WERI-Rb-1 (cell line): ENCODE results near the gene PAX2.

ENCODE experiments used
- DNase-seq: peaks from one replicate; pipeline ENCODE4 v3.0.0-alpha.2; 2020
- H3K27ac ChIP-seq: fragments of 250-450 bp; sonication (Bioruptor Pico); 2 replicates; pipeline ENCODE4 v1.5.1; 2020; ENCODE audit warnings: mild to moderate bottlenecking, moderate library complexity
- H3K27me3 ChIP-seq: fragments of 250-450 bp; sonication (Bioruptor Pico); 2 replicates; pipeline ENCODE4 v1.5.1; 2021; ENCODE audit warnings: mild to moderate bottlenecking, low read depth, moderate library complexity; ENCODE audit not compliant: insufficient read depth, severe bottlenecking
- H3K36me3 ChIP-seq: fragments of 250-450 bp; sonication (Bioruptor Pico); 2 replicates; pipeline ENCODE4 v1.5.1; 2020; ENCODE audit warnings: mild to moderate bottlenecking, moderate library complexity
- H3K4me3 ChIP-seq: 2 replicates; pipeline ENCODE4 v1.5.1; 2011; ENCODE audit warnings: low read depth, mild to moderate bottlenecking, control low read depth, low read length
- H3K9me3 ChIP-seq: fragments of 250-450 bp; sonication (Bioruptor Pico); 2 replicates; pipeline ENCODE4 v1.5.1; 2021; ENCODE audit warnings: mild to moderate bottlenecking, moderate library complexity; ENCODE audit not compliant: severe bottlenecking
- CTCF ChIP-seq: IDR thresholded peaks from 2 replicates; pipeline ENCODE4 v1.5.1; 2011; ENCODE audit warnings: low read depth, mild to moderate bottlenecking, control low read depth, inconsistent platforms, low read length

The PAX2 gene

GRCh38 chr10:100749309-100750217, 4.2 kb downstream of the PAX2 start:
- no peak for DNase-seq
- Histone ChIP-seq H3K9me3 (no peaks in the 10 kb centered on the region), H3K27me3 (peaks cover 96% of the 10 kb centered on the region), H3K4me3 (no peak overlapping the region), H3K27ac (no peak overlapping the region), H3K36me3 (no peaks in the 10 kb centered on the region)
- no peak for TF ChIP-seq CTCF

- H3K9me3 ChIP-seq, result no peaks in the 10 kb centered on the region
- H3K4me3 ChIP-seq, result no peak overlapping the region
- no peak overlapping the region for H3K27ac ChIP-seq
- DNase-seq, result no peak
- TF ChIP-seq CTCF, result no peak
- peaks cover 100% of the 10 kb centered on the region for H3K27me3 ChIP-seq
- no peaks in the 10 kb centered on the region for H3K36me3 ChIP-seq
Measured at GRCh38 chr10:100750291-100751210, 5.2 kb downstream of the PAX2 start.

- Histone ChIP-seq H3K27ac (no peak overlapping the region), H3K9me3 (no peaks in the 10 kb centered on the region), H3K27me3 (peaks cover 100% of the 10 kb centered on the region), H3K36me3 (no peaks in the 10 kb centered on the region), H3K4me3 (no peak overlapping the region)
- DNase-seq, result no peak
- no peak for TF ChIP-seq CTCF
Measured at GRCh38 chr10:100751211-100751933, 6.0 kb downstream of the PAX2 start.

- Histone ChIP-seq H3K27me3 (peaks cover 100% of the 10 kb centered on the region), H3K36me3 (no peaks in the 10 kb centered on the region), H3K9me3 (no peaks in the 10 kb centered on the region), H3K27ac (no peak overlapping the region), H3K4me3 (no peak overlapping the region)
- TF ChIP-seq CTCF, result no peak
- no peak for DNase-seq
Measured at GRCh38 chr10:100755821-100756220, 10.4 kb downstream of the PAX2 start.

- Histone ChIP-seq H3K9me3 (no peaks in the 10 kb centered on the region), H3K27ac (no peak overlapping the region), H3K27me3 (peaks cover 99% of the 10 kb centered on the region), H3K4me3 (no peak overlapping the region), H3K36me3 (no peaks in the 10 kb centered on the region)
- TF ChIP-seq CTCF, result no peak
- no peak for DNase-seq
Measured at GRCh38 chr10:100759331-100759730, 13.9 kb downstream of the PAX2 start.
